ENCODE data around the gene DOCK2.

The DOCK2 gene

GRCh38 chr5:169628892-169629291 lies 8.2 kb upstream of the DOCK2 start:
- Histone ChIP-seq H3K27me3 (ENCODE audit: insufficient read depth, low read length, poor library complexity) (no peaks in the 10 kb centered on the region), H3K36me3 (ENCODE audit: insufficient read depth, low read length) (no peaks in the 10 kb centered on the region)

DNA sequence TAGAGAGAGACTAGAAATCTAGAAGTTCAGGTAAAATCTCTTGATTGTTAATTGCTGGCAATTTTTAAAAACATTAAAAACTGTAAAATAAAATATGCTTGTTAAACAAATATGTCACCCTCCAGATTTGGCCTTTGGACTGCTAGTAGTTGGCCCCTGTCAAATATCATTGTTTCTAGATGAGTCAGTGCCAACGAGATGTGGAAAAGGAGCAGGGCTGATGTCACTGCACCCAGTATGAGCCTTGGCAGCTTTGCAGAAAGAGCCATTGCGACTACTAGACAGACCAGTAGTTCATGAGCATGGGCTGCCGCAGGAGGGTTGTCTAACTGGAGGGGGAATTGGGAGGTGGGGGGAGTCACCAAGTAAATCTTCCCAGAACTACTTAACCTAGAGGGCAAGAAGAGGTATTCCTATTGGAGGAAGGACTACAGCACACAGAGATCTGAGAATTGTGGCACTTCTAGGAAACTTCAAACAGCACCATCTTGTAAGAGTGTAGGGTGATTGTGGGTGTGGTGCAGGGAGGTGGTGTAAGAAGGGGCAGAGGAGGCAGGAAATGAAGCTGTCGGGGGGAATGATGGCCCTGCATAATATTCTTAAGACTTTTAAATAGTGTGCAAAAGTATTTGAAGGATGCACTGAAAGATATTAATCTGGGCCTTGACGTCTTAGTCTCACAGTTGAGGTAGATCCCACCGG lies 7.1 kb upstream of the DOCK2 start:
- H3K9me3 ChIP-seq (ENCODE audit: insufficient read depth, low read length, severe bottlenecking): no peaks in the 10 kb centered on the region
- H3K9ac ChIP-seq (ENCODE audit: low read depth, low read length): no peak overlapping the region
- DNase-seq (no peak), ATAC-seq (ENCODE audit: insufficient read depth, low read depth) (peak; percentile 60)
- no peak overlapping the region for H3K4me2 ChIP-seq (ENCODE audit: insufficient read depth, low read length)
- no peak overlapping the region for H3K27ac ChIP-seq (ENCODE audit: low read length)
- H3K36me3 ChIP-seq (ENCODE audit: insufficient read depth, low read length): no peaks in the 10 kb centered on the region
- no peaks in the 10 kb centered on the region for H3K27me3 ChIP-seq (ENCODE audit: insufficient read depth, low read length, poor library complexity)
- TF ChIP-seq, protein P1, sequence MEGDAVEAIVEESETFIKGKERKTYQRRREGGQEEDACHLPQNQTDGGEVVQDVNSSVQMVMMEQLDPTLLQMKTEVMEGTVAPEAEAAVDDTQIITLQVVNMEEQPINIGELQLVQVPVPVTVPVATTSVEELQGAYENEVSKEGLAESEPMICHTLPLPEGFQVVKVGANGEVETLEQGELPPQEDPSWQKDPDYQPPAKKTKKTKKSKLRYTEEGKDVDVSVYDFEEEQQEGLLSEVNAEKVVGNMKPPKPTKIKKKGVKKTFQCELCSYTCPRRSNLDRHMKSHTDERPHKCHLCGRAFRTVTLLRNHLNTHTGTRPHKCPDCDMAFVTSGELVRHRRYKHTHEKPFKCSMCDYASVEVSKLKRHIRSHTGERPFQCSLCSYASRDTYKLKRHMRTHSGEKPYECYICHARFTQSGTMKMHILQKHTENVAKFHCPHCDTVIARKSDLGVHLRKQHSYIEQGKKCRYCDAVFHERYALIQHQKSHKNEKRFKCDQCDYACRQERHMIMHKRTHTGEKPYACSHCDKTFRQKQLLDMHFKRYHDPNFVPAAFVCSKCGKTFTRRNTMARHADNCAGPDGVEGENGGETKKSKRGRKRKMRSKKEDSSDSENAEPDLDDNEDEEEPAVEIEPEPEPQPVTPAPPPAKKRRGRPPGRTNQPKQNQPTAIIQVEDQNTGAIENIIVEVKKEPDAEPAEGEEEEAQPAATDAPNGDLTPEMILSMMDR (IDR thresholded peaks at IDR 0.05; ENCODE audit: borderline replicate concordance, extremely low read depth, low read length, poor library complexity, severe bottlenecking): no peak
- no peak for TF ChIP-seq EZH2 (IDR thresholded peaks at IDR 0.05; ENCODE audit: borderline replicate concordance, low read depth, low read length, severe bottlenecking)
- no peaks in the 10 kb centered on the region for H4K20me1 ChIP-seq (ENCODE audit: insufficient read depth, low read length)
- no peak overlapping the region for H3K4me3 ChIP-seq (ENCODE audit: low read depth in 1 of 2, low read length in 2 of 2)
- H3K79me2 ChIP-seq (ENCODE audit: insufficient read depth, low read length): no peaks in the 10 kb centered on the region
- no peak overlapping the region for H2AFZ ChIP-seq (ENCODE audit: low read depth, low read length)
- no peaks in the 10 kb centered on the region for H3K4me1 ChIP-seq (ENCODE audit: insufficient read depth, low read length)

More at GRCh38 chr5:169628892-169629291, 8.2 kb upstream of the DOCK2 start:
- Histone ChIP-seq H3K79me2 (ENCODE audit: insufficient read depth, low read length) (no peaks in the 10 kb centered on the region), H2AFZ (ENCODE audit: low read depth, low read length) (no peak overlapping the region), H3K27ac (ENCODE audit: low read length) (no peak overlapping the region), H4K20me1 (ENCODE audit: insufficient read depth, low read length) (no peaks in the 10 kb centered on the region), H3K4me1 (ENCODE audit: insufficient read depth, low read length) (no peaks in the 10 kb centered on the region), H3K9ac (ENCODE audit: low read depth, low read length) (no peak overlapping the region), H3K4me2 (ENCODE audit: insufficient read depth, low read length) (no peak overlapping the region), H3K4me3 (ENCODE audit: low read depth in 1 of 2, low read length in 2 of 2) (no peak overlapping the region), H3K9me3 (ENCODE audit: insufficient read depth, low read length, severe bottlenecking) (no peaks in the 10 kb centered on the region)
- ATAC-seq (ENCODE audit: insufficient read depth, low read depth) (no peak), DNase-seq (no peak)
- TF ChIP-seq, protein P1 (IDR thresholded peaks at IDR 0.05; ENCODE audit: borderline replicate concordance, extremely low read depth, low read length, poor library complexity, severe bottlenecking): no peak
- TF ChIP-seq EZH2 (IDR thresholded peaks at IDR 0.05; ENCODE audit: borderline replicate concordance, low read depth, low read length, severe bottlenecking): no peak

- no peaks in the 10 kb centered on the region for H3K79me2 ChIP-seq (ENCODE audit: insufficient read depth, low read length)
- no peak overlapping the region for H3K4me3 ChIP-seq (ENCODE audit: low read depth in 1 of 2, low read length in 2 of 2)
- H3K9ac ChIP-seq (ENCODE audit: low read depth, low read length): no peak overlapping the region
- no peaks in the 10 kb centered on the region for H3K36me3 ChIP-seq (ENCODE audit: insufficient read depth, low read length)
- no peak overlapping the region for H3K27ac ChIP-seq (ENCODE audit: low read length)
- no peaks in the 10 kb centered on the region for H4K20me1 ChIP-seq (ENCODE audit: insufficient read depth, low read length)
- TF ChIP-seq, protein P1 (IDR thresholded peaks at IDR 0.05; ENCODE audit: borderline replicate concordance, extremely low read depth, low read length, poor library complexity, severe bottlenecking): no peak
- TF ChIP-seq EZH2 (IDR thresholded peaks at IDR 0.05; ENCODE audit: borderline replicate concordance, low read depth, low read length, severe bottlenecking): no peak
- DNase-seq (no peak), ATAC-seq (ENCODE audit: insufficient read depth, low read depth) (no peak)
- no peak overlapping the region for H2AFZ ChIP-seq (ENCODE audit: low read depth, low read length)
- no peaks in the 10 kb centered on the region for H3K9me3 ChIP-seq (ENCODE audit: insufficient read depth, low read length, severe bottlenecking)
- no peak overlapping the region for H3K4me2 ChIP-seq (ENCODE audit: insufficient read depth, low read length)
- peaks cover 2% of the 10 kb centered on the region for H3K4me1 ChIP-seq (ENCODE audit: insufficient read depth, low read length)
- H3K27me3 ChIP-seq (ENCODE audit: insufficient read depth, low read length, poor library complexity): no peaks in the 10 kb centered on the region
Measured at GRCh38 chr5:169631360-169631759, 5.7 kb upstream of the DOCK2 start.
